ENCODE measurements around the gene PRKACG.

PRKACG gene

DNA sequence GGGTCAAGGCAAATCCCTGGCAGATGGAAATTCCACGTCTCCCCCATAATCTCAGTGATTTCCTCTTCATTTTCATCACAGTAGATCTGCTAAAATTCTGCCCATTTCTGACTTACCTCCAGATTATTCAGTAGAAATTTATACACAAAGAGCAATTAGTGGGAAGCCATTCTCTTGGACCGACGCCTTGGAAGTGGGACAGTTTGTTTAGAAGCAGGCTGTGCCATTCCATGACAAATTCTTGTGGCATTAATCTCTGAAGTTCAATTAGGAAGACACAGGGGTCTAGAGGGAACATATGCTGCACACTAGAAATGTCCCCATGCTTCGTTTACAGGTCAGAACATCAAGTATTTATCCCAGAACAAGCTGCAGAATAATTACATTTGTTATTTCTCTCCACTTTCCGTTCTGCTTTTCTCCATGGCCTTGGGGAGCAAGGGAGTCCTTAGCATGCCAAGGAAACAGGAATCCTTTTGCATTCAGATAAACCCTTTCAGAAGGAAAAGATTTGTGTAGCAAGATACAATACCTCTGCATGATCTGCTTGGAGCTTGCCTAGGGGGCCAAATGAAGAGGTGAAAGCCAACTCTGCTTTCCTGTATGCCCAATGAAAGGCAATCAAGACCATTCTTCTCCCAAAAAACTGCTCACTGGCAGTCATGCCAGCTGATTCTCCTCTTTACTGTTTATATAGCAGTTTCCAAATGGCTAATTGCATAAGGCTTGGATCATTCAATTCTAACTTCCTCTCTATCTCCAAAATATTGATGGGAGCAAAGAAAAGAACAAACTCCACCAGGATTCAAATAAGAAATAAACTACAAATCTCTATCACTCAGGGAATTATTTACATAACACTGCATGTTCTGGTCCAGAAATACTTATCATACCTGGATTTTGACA is 2.5 kb upstream of the PRKACG start:
- no peak for ATAC-seq (replicated peaks)
- Mint-ChIP-seq H3K27ac (no peak overlapping the region), H3K9me3 (no peaks in the 10 kb centered on the region), H3K36me3 (ENCODE audit: insufficient read depth) (no peaks in the 10 kb centered on the region), H3K27me3 (peaks cover 14 to 36% of the 10 kb centered on the region in 2 donors), H3K4me1 (ENCODE audit: low read depth in 2 of 2) (peaks cover 13 to 15% of the 10 kb centered on the region in 2 donors), H3K4me3 (no peak overlapping the region)
- no peak for DNase-seq

DNA sequence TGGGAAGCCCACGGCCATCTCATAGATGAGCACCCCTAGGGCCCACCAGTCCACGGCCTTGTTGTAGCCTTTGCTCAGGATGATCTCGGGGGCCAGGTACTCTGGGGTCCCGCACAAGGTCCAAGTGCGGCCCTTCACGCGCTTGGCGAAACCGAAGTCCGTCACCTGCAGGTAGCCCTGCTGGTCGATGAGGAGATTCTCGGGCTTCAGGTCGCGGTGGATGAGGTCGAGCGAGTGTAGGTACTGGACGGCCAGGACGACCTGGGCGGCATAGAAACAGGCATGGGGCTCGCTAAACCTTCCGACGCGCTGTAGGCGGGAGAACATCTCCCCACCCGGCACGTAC is 558 bp downstream of the PRKACG start:
- H3K36me3 Mint-ChIP-seq (ENCODE audit: insufficient read depth): no peaks in the 10 kb centered on the region
- DNase-seq (no peak), ATAC-seq (replicated peaks) (no peak)
- H3K4me3 Mint-ChIP-seq: no peak overlapping the region
- H3K27me3 Mint-ChIP-seq: peaks cover 19 to 41% of the 10 kb centered on the region in 2 donors
- no peak overlapping the region for H3K27ac Mint-ChIP-seq
- H3K9me3 Mint-ChIP-seq: no peaks in the 10 kb centered on the region
- H3K4me1 Mint-ChIP-seq (ENCODE audit: low read depth in 2 of 2): peaks cover 0 to 7% of the 10 kb centered on the region in 2 donors

DNA sequence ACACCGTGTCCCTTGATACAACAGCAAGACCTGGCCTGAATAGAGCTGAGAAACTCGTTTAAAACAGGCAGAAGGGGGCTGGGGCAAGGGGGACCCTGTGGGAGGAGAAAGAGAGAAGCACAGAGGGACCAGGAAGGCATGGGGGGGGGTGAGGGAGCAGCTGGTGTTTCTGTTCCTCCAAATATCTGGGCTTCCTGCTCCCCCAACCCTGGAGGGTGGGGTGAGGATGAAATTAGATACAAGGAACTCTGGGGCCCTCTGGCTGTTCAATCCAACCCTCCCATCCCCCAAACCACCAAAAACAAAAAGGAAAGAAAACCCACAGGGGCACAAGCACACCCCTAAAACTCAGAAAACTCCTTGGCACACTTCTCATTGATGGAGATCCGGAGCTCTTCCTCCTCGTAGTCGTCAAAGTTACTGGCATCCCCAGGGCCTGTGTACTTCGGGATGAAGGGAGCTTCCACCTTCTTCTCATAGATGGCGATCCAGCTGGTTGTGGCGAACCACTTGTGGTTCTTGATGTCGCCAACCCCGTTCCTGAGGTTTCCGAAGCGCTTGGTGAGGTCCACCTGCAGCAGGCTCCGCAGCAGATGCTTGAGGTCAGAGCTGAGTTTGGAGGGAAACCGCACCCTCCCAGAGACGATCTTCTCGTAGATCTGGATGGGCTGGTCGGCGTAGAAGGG is 1.1 kb downstream of the PRKACG start:
- ATAC-seq (replicated peaks) (no peak), DNase-seq (no peak)
- H3K27me3 Mint-ChIP-seq: peaks cover 19 to 46% of the 10 kb centered on the region in 2 donors
- H3K4me3 Mint-ChIP-seq: no peak overlapping the region
- H3K36me3 Mint-ChIP-seq (ENCODE audit: insufficient read depth): no peaks in the 10 kb centered on the region
- no peak overlapping the region for H3K27ac Mint-ChIP-seq
- H3K4me1 Mint-ChIP-seq (ENCODE audit: low read depth in 2 of 2): peaks cover 0 to 7% of the 10 kb centered on the region in 2 donors
- H3K9me3 Mint-ChIP-seq: no peaks in the 10 kb centered on the region

DNA sequence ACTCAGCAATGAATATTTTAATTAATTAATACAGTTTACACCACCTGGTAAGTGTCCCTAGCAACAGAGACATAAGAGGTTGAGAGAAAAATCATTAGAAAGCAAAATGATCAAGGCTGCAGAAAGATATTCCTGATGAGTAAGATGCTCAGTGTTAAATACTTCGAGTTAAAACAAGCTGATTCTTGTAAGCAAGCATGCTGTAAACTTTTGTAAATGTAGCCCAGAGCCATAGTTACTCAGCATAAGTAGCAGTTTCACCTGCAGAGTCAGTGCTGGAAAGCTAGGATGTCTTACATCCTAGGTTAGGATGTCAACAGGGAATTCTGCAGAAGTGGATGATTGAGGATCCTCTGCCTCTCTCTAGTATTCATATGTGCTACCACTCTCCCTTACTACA is 4.2 kb downstream of the PRKACG start:
- H3K27ac Mint-ChIP-seq: no peak overlapping the region
- H3K9me3 Mint-ChIP-seq: no peaks in the 10 kb centered on the region
- peaks cover 21 to 70% of the 10 kb centered on the region in 2 donors for H3K27me3 Mint-ChIP-seq
- no peak for DNase-seq
- H3K4me1 Mint-ChIP-seq (ENCODE audit: low read depth in 2 of 2): peaks cover 0 to 7% of the 10 kb centered on the region in 2 donors
- no peak overlapping the region for H3K4me3 Mint-ChIP-seq
- no peaks in the 10 kb centered on the region for H3K36me3 Mint-ChIP-seq (ENCODE audit: insufficient read depth)
- no peak for ATAC-seq (replicated peaks)

DNA sequence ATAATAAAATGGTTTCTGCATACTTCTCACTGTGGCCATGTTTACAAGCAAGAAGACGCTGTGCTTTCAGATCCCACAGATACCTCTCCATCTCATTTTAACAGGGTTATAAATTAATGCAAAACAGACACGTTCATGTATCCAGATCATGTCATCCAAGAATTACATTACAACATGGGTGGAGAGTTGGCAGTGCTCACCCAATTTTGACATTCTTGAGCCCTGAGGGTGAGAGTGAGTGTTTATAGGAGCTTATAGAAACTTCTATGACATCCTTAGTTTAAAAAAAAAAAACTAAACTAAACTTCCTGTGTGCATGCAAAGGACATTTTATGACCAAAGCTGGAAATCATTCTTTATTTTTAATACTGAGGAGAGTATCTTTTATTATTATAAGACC is 9.1 kb downstream of the PRKACG start:
- DNase-seq: no peak
- Mint-ChIP-seq H3K4me3 (no peak overlapping the region), H3K4me1 (ENCODE audit: low read depth in 2 of 2) (no peaks in the 10 kb centered on the region), H3K9me3 (no peaks in the 10 kb centered on the region), H3K36me3 (ENCODE audit: insufficient read depth) (no peaks in the 10 kb centered on the region), H3K27ac (no peak overlapping the region), H3K27me3 (peaks cover 20 to 68% of the 10 kb centered on the region in 2 donors)
- ATAC-seq (replicated peaks): no peak

DNA sequence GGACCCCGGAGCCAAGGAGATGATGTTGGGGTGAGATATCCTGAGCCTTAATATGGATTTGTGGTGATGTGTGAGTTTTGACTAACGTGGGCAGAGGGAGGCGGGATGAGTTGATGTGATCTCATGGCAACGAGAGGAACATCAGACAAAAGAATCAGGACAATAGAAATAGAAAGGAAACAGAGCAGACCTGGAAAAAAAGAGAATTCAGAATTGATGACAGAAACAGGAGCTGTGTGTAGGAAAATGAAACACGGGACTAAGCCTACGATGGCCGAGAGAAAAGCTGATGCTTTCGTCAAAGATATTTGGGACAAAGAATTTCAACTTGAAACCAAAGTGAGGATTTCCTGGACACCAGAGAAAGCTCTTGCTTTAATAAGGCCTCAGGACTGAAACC is 10.9 kb downstream of the PRKACG start:
- DNase-seq: no peak
- Mint-ChIP-seq H3K9me3 (no peaks in the 10 kb centered on the region), H3K4me1 (ENCODE audit: low read depth in 2 of 2) (no peaks in the 10 kb centered on the region), H3K4me3 (no peak overlapping the region), H3K27me3 (peaks cover 20 to 63% of the 10 kb centered on the region in 2 donors), H3K27ac (no peak overlapping the region), H3K36me3 (ENCODE audit: insufficient read depth) (no peaks in the 10 kb centered on the region)
- ATAC-seq (replicated peaks): no peak

DNA sequence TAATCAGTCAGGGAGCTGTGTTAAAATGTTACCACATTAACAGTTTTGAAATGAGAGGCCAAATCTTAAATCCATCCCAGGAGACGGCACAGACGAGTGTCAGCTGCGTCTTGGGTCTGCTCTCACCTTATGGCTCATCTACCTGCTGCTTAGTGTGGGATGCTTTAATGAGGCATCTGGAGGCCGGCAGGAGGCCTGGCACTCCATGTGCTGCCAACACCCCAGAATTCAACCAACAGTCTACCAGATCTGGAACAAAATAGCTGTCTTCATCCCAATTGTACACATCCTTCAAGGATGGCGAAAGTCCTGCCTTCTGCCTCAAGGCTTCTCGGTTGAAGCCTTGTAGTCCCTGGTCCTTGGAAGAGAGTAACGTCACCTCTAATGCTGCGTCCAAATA is 12.0 kb downstream of the PRKACG start:
- ATAC-seq (replicated peaks) (no peak), DNase-seq (no peak)
- H3K27ac Mint-ChIP-seq: no peak overlapping the region
- H3K4me3 Mint-ChIP-seq: no peak overlapping the region
- H3K4me1 Mint-ChIP-seq (ENCODE audit: low read depth in 2 of 2): no peaks in the 10 kb centered on the region
- H3K36me3 Mint-ChIP-seq (ENCODE audit: insufficient read depth): no peaks in the 10 kb centered on the region
- H3K27me3 Mint-ChIP-seq: peaks cover 20 to 52% of the 10 kb centered on the region in 2 donors
- H3K9me3 Mint-ChIP-seq: no peaks in the 10 kb centered on the region

DNA sequence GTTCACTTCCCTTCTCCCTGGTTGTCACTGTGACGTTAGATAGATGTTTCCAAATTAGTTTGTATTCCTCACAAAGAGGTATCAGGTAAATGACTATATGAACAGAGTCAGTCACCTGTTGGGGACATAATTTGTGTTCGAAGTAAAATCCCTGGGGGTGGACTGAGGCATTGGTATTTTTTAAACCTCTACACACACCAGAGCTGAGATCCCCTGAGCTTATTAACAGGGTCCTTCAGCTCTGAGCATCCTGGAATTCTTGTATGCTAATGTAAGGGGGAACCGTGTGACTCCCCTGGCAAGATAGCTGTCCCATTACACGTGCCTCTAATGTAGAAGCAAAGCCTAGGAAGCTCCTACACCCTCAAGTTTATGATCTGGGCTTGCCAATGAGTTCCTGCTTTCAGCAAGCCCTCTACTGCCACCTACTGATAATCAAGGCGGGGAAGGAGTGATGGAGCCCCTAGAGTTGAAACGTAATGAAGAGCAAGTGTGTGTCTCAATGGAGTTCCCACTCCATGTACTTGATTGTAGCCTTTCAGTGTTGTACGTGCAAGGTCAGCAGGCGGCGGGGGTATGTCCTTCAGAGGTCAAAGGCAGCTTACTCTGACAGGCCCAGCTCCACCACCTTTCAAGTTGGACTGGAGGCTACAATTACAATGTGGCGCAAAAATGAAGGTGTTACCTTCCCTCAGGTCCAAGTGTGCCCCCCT is 14.4 kb downstream of the PRKACG start:
- DNase-seq (peak; percentile 50 to 57 (median 50)), ATAC-seq (replicated peaks) (peak; percentile 92)
- H3K9me3 Mint-ChIP-seq: no peaks in the 10 kb centered on the region
- H3K27me3 Mint-ChIP-seq: peaks cover 17 to 36% of the 10 kb centered on the region in 2 donors
- no peaks in the 10 kb centered on the region for H3K36me3 Mint-ChIP-seq (ENCODE audit: insufficient read depth)
- no peak overlapping the region for H3K27ac Mint-ChIP-seq
- H3K4me3 Mint-ChIP-seq: no peak overlapping the region
- H3K4me1 Mint-ChIP-seq (ENCODE audit: low read depth in 2 of 2): peaks cover 0 to 3% of the 10 kb centered on the region in 2 donors

DNA sequence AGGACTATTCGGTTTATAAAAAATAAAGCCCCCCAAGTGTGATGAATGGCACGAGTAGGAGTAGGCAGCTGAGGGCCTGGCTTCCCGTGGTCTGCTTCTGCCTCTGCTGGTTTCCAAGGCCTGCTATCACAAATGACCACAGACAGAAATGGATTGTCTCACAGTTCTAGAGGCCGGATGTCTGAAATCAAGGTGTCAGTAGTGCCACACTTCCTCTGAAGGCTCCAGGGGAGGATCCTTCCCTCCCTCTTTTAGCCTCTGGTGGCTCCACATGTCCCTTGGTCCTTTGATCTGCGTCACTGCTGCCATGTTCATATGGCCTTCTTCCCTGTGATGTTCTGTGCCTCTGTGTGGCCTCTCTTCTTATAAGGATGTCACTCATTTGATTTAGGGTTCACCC is 15.1 kb downstream of the PRKACG start:
- peaks cover 15 to 28% of the 10 kb centered on the region in 2 donors for H3K27me3 Mint-ChIP-seq
- H3K27ac Mint-ChIP-seq: no peak overlapping the region
- ATAC-seq (replicated peaks) (peak; percentile 52), DNase-seq (no peak)
- no peak overlapping the region for H3K4me3 Mint-ChIP-seq
- H3K36me3 Mint-ChIP-seq (ENCODE audit: insufficient read depth): no peaks in the 10 kb centered on the region
- H3K4me1 Mint-ChIP-seq (ENCODE audit: low read depth in 2 of 2): peaks cover 0 to 3% of the 10 kb centered on the region in 2 donors
- no peaks in the 10 kb centered on the region for H3K9me3 Mint-ChIP-seq

DNA sequence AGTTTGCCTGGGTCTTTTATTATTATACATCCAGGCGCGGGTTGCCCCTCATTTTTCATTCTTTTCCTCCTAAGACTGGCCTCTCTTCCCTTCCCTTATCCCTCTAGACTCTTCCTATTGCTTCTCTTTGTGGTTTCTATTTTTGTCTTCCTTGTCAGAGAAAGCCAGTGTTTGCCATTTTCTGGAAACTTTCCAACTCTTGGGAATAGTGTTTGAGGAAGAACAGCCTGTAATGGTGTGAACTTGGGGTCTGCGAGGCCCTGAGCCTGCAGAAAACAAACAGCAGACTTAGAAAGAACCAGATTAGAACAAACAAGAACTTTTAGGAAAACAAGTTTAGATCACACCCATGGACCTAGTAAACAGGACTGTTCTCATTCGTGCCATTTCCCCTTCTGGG is 15.5 kb downstream of the PRKACG start:
- Mint-ChIP-seq H3K27ac (no peak overlapping the region), H3K4me1 (ENCODE audit: low read depth in 2 of 2) (peaks cover 0 to 3% of the 10 kb centered on the region in 2 donors), H3K9me3 (no peaks in the 10 kb centered on the region), H3K27me3 (peaks cover 16 to 28% of the 10 kb centered on the region in 2 donors), H3K4me3 (no peak overlapping the region), H3K36me3 (ENCODE audit: insufficient read depth) (no peaks in the 10 kb centered on the region)
- no peak for ATAC-seq (replicated peaks)
- DNase-seq: no peak

DNA sequence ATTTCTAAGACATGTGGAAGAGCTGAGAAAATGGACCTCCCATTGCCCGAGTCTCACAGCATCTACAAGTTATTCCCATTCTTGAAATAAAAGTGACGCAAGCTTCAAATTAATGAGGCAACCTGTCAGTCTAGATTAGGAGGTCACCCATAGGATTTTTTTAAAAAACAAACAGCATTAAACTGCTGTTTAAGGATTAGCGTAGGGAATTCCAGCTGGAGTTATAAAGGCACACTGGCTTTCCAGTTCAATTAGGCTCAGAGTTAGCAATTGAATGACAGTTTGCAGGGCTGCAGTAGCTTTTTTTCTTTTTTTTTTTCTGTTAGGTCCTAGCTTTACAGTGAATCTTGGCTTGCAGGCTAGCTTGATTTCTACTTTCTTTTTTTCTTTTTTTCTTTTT is 16.2 kb downstream of the PRKACG start:
- H3K27me3 Mint-ChIP-seq: peaks cover 21 to 28% of the 10 kb centered on the region in 2 donors
- H3K27ac Mint-ChIP-seq: no peak overlapping the region

DNA sequence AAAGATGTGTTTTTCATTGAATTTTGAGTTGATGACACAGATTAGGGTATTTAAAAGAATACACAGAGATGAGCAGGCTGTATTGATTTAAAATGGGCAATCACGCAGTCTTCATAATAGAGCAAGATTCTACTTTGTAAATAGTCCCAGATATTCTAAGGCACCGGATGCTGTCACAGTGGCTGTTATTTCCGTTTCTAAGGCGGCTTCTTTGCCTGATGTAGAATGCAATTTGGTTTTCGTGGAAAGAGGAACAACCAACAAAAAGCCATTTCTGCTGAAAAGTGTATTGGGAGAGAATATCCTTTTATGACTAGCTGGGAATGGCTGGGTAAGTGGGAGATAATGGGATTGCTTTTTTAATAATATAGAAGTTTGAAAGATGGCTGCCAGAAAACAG is 17.5 kb downstream of the PRKACG start:
- H3K36me3 Mint-ChIP-seq (ENCODE audit: insufficient read depth): no peaks in the 10 kb centered on the region
- no peaks in the 10 kb centered on the region for H3K9me3 Mint-ChIP-seq
- peak overlapping the region in 1 of 2 donors; percentile 5 for H3K27ac Mint-ChIP-seq
- ATAC-seq (replicated peaks) (no peak), DNase-seq (no peak)
- H3K27me3 Mint-ChIP-seq: peaks cover 10 to 17% of the 10 kb centered on the region in 2 donors
- peak overlapping the region in 1 of 2 donors; percentile 35 for H3K4me3 Mint-ChIP-seq
- peaks cover 0 to 3% of the 10 kb centered on the region in 2 donors for H3K4me1 Mint-ChIP-seq (ENCODE audit: low read depth in 2 of 2)

More for the DNA sequence above, 16.2 kb downstream of the PRKACG start:
- DNase-seq: no peak
- no peak overlapping the region for H3K4me3 Mint-ChIP-seq
- peaks cover 0 to 3% of the 10 kb centered on the region in 2 donors for H3K4me1 Mint-ChIP-seq (ENCODE audit: low read depth in 2 of 2)
- no peak for ATAC-seq (replicated peaks)
- H3K36me3 Mint-ChIP-seq (ENCODE audit: insufficient read depth): no peaks in the 10 kb centered on the region
- no peaks in the 10 kb centered on the region for H3K9me3 Mint-ChIP-seq

DNA sequence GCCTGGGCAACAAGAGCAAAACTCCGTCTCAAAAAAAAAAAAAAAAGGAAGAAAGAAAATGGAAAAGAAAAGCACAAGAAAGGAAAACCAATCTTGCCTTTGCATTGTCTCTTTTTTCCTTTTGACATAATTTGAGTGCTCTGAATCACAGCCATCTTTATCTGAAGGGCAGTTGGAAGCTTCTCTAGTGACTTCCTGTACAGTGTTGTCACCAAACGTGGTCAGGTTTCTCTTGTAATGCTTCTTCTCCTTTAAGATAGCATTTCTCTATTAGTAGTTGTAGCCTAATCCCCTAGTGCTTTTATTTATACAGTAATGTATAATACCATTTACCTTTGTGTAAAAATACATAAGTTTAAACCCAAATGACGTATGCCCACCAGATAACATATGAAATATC is 18.1 kb downstream of the PRKACG start:
- no peak for ATAC-seq (replicated peaks)
- Mint-ChIP-seq H3K36me3 (ENCODE audit: insufficient read depth) (no peaks in the 10 kb centered on the region), H3K27ac (peak overlapping the region in 1 of 2 donors; percentile 35), H3K27me3 (peaks cover 6 to 11% of the 10 kb centered on the region in 2 donors), H3K4me3 (no peak overlapping the region), H3K4me1 (ENCODE audit: low read depth in 2 of 2) (peaks cover 0 to 3% of the 10 kb centered on the region in 2 donors), H3K9me3 (no peaks in the 10 kb centered on the region)
- DNase-seq: no peak
